ENCODE measurements around the gene MYMX. TPM values are rescaled to one million over a fixed set of nuclear protein-coding genes. Genes with fewer than 3 reads are reported as not detected.
A peak's percentile ranks its signal among the peaks of the same experiment; 100 is the strongest.

MYMX gene
- total RNA-seq, 1 donor = not detected

- no peak overlapping the region for H3K27ac ChIP-seq (ENCODE audit: low read depth, low read length)
- H3K4me2 ChIP-seq (ENCODE audit: insufficient read depth, low read length) = peak overlapping the region; percentile 4
- no peak overlapping the region for H3K4me3 ChIP-seq (ENCODE audit: insufficient read depth, low read length)
- H3K79me2 ChIP-seq (ENCODE audit: insufficient read depth, low read length) = peaks cover 73% of the 10 kb centered on the region
- H3K9me3 ChIP-seq (ENCODE audit: low read depth, low read length) = no peaks in the 10 kb centered on the region
- no peak overlapping the region for H2AFZ ChIP-seq (ENCODE audit: low read length)
- H4K20me1 ChIP-seq (ENCODE audit: insufficient read depth, low read length) = peaks cover 74% of the 10 kb centered on the region
- H3K36me3 ChIP-seq (ENCODE audit: insufficient read depth, low read length) = peaks cover 66% of the 10 kb centered on the region
- no peaks in the 10 kb centered on the region for H3K27me3 ChIP-seq (ENCODE audit: insufficient read depth, low read length)
- TF ChIP-seq, protein P1, sequence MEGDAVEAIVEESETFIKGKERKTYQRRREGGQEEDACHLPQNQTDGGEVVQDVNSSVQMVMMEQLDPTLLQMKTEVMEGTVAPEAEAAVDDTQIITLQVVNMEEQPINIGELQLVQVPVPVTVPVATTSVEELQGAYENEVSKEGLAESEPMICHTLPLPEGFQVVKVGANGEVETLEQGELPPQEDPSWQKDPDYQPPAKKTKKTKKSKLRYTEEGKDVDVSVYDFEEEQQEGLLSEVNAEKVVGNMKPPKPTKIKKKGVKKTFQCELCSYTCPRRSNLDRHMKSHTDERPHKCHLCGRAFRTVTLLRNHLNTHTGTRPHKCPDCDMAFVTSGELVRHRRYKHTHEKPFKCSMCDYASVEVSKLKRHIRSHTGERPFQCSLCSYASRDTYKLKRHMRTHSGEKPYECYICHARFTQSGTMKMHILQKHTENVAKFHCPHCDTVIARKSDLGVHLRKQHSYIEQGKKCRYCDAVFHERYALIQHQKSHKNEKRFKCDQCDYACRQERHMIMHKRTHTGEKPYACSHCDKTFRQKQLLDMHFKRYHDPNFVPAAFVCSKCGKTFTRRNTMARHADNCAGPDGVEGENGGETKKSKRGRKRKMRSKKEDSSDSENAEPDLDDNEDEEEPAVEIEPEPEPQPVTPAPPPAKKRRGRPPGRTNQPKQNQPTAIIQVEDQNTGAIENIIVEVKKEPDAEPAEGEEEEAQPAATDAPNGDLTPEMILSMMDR (IDR thresholded peaks at IDR 0.05; ENCODE audit: extremely low read depth, low read depth, low read length) = no peak
- DNase-seq (ENCODE audit: insufficient read length, low spot score, missing footprints) = no peak
- peaks cover 26% of the 10 kb centered on the region for H3K4me1 ChIP-seq (ENCODE audit: insufficient read depth, low read length)
These were observed 33.5 kb downstream of the MYMX start for GRCh38 chr6:44250067-44250717.

GRCh38 chr6:44250718-44251123 is 34.0 kb downstream of the MYMX start:
- DNase-seq (ENCODE audit: insufficient read length, low spot score, missing footprints) = peak; percentile 39
- H3K79me2 ChIP-seq (ENCODE audit: insufficient read depth, low read length) = peaks cover 78% of the 10 kb centered on the region
- H3K4me1 ChIP-seq (ENCODE audit: insufficient read depth, low read length) = peaks cover 24% of the 10 kb centered on the region
- TF ChIP-seq, protein P1 (IDR thresholded peaks at IDR 0.05; ENCODE audit: extremely low read depth, low read depth, low read length) = no peak
- H2AFZ ChIP-seq (ENCODE audit: low read length) = no peak overlapping the region
- H3K4me2 ChIP-seq (ENCODE audit: insufficient read depth, low read length) = no peak overlapping the region
- no peaks in the 10 kb centered on the region for H3K27me3 ChIP-seq (ENCODE audit: insufficient read depth, low read length)
- no peaks in the 10 kb centered on the region for H3K9me3 ChIP-seq (ENCODE audit: low read depth, low read length)
- H3K4me3 ChIP-seq (ENCODE audit: insufficient read depth, low read length) = no peak overlapping the region
- peaks cover 79% of the 10 kb centered on the region for H4K20me1 ChIP-seq (ENCODE audit: insufficient read depth, low read length)
- peaks cover 71% of the 10 kb centered on the region for H3K36me3 ChIP-seq (ENCODE audit: insufficient read depth, low read length)
- H3K27ac ChIP-seq (ENCODE audit: low read depth, low read length) = no peak overlapping the region

GRCh38 chr6:44251576-44252524 is 35.1 kb downstream of the MYMX start:
- Histone ChIP-seq H3K79me2 (ENCODE audit: insufficient read depth, low read length) (peaks cover 88% of the 10 kb centered on the region), H3K36me3 (ENCODE audit: insufficient read depth, low read length) (peaks cover 73% of the 10 kb centered on the region), H3K9me3 (ENCODE audit: low read depth, low read length) (no peaks in the 10 kb centered on the region), H3K4me3 (ENCODE audit: insufficient read depth, low read length) (no peak overlapping the region), H3K27me3 (ENCODE audit: insufficient read depth, low read length) (no peaks in the 10 kb centered on the region), H3K4me2 (ENCODE audit: insufficient read depth, low read length) (no peak overlapping the region), H3K4me1 (ENCODE audit: insufficient read depth, low read length) (peaks cover 30% of the 10 kb centered on the region), H2AFZ (ENCODE audit: low read length) (no peak overlapping the region), H4K20me1 (ENCODE audit: insufficient read depth, low read length) (peaks cover 90% of the 10 kb centered on the region), H3K27ac (ENCODE audit: low read depth, low read length) (no peak overlapping the region)
- TF ChIP-seq, protein P1 (IDR thresholded peaks at IDR 0.05; ENCODE audit: extremely low read depth, low read depth, low read length) = no peak
- peak; percentile 23 for DNase-seq (ENCODE audit: insufficient read length, low spot score, missing footprints)
